Hippocampal formation (tissue), 2 donors: ENCODE results near the gene ITGA11.

Experiments used
- DNase-seq, 2 donors: peaks; one replicate each; lab custom pipeline; 2025; lab: John Stamatoyannopoulos, UW

Gene ITGA11

DNA sequence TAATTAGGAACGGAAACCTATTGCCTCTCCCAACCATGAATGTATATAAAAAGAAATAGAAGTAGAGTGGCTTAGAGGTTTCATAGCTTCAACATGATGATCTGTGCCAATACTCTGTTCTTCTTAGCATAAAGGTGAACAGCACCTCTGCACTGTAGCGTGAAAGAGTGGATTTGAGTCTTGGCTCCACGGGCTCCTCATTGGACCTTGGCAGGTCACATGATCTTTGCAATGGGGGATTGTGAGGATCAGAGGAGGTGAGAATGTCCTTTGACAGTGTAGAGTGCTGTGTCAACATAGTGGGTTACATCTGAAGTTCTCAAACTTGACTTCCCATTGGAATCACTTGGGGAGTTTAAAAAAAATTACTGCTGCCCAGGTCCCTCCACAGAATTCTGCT, 103.0 kb downstream of the ITGA11 start:
- no peak for DNase-seq

DNA sequence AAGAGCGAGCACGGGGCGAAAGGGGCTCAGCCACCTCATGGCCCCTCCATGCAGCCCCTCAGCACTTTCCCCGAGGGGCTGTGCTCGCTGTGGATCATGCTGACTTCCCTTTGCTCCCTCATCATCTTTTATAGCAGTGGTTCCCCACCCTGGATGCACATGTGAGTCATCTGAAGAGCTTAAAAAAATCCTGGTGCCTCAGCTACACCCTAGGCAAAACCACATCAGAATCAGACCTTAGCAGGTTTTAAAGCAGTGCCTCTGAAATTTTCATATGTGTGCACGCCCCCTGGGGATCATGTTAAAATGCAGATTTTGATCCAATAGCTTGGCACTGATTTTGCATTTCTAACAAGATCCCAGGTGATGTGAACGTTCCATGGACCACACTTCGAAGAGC, 103.5 kb downstream of the ITGA11 start:
- no peak for DNase-seq

DNA sequence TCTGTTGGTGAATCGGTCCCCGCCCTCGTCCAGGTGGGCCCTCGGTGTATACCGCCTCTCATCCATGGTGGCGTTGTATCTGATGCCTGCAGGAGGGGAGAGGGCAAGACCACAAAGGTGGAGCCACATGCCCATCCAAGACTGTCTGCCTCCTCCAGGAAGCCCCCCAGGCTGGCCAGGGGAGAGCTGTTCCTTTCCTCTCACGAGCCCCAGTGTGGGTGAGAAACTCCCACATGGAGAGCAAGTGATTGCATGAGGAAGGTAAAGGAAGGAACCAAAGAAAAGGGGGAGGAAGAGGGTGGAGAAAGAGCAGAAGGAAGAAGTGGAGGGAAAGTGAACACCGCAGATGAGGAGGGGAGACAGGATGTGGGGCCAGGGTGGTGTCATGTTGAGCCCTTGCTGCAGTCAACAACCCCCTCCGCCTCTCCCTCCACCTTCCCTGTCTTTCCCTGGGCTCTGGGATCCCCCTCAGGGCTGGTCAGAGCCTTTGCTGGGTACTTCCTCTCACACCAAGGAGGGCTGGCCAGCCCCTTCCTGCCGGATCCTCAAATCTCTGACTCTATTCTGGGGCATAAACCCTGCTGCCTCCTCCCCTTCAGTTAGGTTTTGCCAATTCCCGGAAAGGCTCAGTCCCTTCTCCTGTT, 105.1 kb downstream of the ITGA11 start:
- no peak for DNase-seq

DNA sequence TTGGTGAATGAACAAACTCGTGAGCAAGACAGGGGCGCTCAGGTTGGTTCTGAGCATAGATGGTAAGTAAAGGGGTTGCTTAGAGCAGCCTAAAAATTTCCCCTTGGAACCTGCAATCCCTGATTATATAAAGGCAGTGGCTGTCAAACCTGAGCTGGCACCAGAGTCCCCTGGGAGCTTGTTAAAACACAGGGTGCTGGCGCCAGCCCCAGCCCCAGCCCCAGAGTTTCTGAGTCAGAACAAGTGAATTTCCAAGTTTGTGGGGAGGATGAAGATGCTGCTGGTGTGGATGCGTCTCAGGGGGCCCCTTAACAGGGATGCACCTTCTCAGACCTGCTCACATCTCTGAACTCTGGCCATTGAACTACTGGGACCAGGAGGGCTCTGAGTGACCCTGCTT, 106.2 kb downstream of the ITGA11 start:
- DNase-seq = no peak

DNA sequence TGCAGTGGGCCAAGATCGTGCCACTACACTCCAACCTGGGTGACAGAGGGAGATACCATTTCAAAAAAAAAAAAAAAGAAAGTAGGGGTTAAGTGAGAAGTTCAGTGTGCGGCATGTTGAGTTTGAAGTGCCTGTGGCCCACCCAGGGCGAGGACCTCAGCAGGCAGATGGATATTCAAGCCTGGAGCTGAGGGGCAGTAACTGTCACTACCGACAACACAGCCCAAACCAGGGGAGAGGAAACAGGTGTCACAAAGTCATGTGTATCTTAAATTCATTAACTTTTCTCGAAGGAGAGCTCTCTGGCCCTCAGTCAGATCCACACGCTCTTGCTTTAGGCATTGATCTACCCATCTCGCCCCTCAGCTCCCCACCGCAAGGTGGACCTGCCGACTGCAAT, 109.2 kb downstream of the ITGA11 start:
- no peak for DNase-seq

DNA sequence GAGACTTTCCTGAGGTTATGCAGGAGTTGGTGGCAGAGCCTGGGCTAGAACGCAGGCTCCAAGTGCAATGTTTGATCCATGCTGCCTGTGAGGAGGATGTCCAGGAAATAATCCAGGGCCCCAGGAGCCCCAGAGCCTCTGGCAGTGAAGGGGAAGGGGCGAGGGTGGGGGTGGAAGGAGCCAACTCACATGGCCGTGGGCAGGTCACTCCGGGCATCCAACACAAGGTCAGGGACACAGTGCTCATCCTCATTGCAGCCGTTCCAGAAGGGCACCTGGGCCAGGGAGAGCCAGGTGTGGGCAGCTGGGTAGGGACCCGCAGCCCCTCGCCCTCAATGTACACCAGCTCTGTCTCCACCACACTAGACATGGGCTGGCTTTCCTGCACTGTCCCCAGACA, 110.7 kb downstream of the ITGA11 start:
- no peak for DNase-seq

DNA sequence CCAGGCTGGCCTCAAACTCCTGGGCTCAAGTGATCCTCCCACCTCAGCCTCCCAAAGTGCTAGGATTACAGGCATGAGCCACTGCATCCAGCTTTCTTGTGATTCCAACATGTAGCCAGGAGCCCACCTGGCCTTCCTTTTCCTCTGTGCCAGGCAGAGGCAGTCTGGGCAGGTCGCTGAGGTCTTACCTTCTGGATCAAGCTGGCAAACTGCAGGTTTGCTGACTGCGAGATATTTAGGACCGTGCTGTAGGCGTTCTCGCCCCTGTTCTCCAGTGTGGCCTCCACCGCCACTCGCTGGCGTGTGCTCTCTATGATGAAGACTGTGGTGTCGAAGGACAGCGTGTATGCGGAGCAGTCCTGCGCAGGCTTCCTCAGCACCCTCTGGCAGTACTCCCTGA, 112.0 kb downstream of the ITGA11 start:
- DNase-seq = no peak

DNA sequence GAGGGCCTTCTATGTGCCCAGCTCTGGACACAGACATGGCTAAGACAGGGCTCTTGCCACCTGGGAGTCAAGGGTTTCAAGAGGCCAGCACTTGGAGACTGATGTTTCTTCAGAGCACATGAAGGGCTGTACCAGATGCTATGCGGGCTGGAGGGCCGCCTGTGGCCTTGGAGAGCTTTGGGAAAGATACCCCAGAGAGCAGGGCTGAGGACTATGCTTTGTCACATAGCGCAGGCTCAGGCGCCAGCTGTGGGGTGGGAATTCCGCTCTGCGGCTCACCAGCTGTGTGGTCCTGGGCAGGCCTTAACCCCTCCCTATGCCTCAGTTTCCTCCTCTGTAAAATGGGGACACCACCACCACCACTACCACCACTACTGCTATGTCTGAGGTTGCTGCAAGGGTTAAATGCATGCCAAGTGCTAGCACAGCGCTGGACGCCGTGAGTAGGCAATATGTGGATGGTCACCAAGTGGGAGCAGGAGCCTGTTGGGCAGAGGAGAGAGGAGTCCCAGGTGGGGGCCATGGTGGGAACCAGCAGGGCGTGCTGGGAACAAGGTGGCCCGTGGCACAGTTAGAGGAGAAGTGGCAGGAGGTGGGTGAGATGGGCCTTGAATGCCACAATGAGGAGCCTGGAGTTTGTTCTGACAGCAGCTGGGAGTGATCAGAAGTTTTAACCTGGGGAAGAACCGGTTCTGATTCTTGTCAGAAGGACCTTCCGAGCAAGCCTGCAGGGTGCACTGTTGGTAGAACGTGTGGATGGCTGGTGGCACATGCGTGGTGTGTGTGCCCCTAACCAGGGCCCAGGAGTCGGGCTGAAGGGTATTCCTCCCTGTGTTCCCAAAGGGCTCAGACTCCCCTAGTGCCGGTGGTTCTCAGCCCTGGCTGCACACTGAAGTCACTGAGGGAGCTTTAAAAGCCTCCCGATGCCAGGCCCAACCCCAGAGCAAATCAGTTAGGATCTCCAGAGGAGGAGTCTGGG, 112.7 kb downstream of the ITGA11 start:
- DNase-seq = no peak

DNA sequence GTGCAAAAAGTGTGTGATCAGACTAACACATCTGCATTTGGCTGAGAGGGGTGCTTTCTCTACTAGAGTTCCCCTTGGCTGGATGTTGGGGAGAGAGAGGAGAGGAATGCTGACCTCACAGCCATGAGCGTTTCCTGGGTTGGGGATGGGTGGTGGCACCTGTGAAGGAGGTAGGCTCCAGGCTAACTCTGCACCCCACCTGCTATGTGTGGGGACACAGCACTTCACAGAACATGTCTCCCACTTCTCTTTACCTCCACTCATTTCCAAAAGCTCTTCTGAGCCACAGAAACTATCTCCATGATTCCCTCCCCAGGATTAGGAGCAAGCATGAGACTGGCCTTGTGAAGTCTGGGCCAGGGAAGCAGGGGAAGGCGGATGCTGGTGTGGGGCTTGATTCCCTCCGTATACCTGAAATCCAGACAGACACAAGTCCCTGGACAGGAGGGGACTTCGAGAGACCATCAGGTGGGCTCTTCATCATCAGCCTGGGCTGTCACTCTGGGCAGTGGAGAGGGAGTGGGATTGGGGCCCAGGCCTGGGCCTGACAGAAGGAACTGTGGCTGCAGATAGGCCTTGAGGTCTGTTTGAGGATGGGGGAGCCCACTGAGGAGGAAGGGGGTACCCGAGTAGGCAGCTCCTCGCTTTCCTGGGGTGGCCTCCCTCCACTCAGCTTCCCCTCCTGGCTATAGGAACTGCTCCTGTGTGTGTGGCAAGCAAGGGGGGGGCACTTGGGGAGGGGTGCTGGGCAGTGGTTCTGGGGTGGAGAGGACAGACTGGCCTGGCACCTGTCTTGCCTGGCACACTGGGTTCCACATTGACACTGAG, 113.7 kb downstream of the ITGA11 start:
- DNase-seq = no peak

DNA sequence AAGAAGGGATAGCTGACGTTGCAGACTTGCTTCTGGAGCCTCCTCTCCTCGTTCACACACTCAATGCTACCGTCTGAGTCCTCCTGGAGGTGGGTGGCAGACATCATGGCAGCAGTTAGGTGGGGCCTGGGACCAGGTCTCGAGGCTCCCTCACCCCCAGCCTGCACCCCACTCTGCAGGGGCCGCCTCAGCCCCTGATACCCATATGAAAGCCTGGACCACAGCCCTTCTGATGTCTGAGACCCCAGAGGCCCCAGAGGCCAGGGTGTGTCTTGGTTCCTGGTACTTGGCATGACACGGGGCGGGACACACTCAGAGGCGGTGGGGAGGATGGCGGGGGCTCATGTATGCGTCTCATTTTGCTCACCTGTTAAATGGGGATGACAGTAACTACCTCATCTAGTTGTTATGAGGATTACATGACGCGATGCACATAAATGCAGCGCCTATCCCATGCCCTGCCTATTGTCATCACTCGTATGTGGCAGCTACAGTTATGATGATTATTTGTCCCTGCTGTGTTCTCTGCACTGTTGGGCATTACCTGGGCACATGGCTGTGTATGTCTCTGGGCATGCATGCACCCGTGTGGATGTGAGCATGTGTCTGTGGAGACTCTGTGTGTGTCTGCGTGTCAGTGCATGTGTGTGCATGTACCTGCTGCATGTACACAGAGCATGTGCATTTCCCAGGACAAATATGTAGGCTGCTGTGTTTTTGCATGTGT, 114.5 kb downstream of the ITGA11 start:
- no peak for DNase-seq

DNA sequence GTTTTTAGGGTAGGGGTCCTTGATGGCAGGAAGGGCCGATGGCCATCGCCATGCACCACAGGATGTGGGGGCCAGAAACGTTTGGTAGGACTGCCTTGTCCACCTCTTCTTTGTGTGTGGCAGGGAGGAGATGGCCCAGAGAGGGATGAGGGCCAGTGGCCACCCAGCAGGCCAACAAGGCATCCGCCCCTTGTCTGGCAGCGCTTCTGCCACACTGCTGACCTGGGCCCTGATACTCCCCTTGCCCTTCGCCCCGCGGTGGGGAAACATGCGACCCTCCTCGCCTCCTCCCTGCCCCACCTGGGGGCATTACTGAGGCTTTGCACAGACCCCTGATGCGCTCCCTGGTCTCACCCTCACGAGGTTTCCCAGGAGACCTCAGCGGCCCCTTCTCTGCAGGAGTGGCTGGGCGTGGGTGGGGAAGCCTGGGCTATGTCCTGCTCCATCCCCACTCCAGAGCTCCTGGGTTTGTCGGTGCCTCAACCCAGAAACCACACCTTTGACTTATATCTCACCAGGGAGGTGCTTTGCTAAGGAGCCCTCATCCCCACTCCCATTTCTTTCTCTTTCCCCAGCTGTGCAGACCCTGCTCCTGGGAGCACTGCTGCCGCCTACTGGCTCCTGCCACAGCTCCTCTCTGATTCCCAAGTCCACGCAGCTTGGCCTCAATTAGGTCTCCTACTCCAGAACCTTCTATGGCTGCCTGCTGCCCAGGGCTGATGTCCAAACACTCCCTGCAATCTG, 115.7 kb downstream of the ITGA11 start:
- DNase-seq = no peak

DNA sequence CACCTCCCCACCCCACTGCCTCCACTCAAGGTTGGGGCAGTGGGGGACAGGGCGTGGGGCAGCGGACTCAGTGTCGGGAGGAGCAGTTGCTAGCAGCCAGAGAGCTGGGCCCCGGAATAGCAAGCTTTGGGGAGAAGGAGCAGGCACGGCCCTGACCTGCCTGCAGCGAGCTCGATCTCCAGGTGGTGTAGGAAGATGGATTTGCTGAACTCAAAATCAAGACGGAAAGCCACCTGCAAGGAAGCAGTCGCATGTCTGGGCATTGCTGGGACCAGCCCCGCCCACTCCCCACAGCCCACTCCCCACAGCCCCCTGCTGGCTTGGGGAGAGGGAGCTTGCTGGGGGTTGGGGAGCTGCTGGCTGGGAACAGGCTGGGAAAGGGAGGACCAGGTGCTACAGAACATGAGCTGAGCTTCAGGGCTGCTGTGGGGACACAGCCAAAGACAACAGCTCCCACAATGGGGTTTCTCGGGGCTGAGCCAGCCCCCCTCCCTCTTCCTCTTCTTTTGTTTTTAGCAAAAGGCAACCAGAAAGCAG, 116.4 kb downstream of the ITGA11 start:
- DNase-seq = no peak

DNA sequence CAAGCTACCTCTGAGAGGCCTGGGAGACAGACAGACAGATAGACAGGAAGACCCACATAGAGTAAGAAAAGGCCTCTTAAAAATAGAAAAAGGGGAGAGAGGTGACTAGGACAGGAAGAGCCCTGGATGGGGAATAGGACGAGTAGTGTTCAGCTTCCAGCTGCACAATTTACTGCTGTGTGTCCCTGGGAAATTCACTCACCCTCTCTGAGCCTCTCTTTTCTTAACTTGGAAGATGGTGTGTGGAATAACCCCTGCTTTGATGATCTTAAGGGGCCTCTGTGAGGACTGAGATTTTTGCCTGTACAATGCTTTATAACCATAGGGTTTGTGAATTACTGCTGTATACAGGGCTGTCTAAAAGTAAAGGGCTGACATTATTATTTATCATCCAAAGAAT, 116.9 kb downstream of the ITGA11 start:
- DNase-seq = no peak

DNA sequence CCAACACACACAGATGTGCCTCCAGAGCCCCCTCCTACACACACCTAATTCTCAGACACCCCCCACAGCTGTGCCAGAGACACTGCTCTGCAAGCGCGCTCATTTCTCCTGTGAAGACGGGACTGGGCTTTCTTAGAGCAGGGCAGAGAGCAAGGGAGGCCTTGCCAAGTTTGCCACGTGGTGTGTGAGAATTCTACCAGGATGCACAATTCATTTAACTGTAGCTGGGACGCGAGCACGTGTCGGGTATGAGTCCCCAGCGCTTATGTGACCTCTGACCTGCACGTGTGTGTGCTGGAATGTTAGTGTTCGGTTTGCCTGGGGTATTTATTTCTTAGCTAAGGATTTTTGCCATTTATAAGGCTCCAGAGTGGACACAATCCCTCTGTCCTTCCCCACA, 117.4 kb downstream of the ITGA11 start:
- no peak for DNase-seq

DNA sequence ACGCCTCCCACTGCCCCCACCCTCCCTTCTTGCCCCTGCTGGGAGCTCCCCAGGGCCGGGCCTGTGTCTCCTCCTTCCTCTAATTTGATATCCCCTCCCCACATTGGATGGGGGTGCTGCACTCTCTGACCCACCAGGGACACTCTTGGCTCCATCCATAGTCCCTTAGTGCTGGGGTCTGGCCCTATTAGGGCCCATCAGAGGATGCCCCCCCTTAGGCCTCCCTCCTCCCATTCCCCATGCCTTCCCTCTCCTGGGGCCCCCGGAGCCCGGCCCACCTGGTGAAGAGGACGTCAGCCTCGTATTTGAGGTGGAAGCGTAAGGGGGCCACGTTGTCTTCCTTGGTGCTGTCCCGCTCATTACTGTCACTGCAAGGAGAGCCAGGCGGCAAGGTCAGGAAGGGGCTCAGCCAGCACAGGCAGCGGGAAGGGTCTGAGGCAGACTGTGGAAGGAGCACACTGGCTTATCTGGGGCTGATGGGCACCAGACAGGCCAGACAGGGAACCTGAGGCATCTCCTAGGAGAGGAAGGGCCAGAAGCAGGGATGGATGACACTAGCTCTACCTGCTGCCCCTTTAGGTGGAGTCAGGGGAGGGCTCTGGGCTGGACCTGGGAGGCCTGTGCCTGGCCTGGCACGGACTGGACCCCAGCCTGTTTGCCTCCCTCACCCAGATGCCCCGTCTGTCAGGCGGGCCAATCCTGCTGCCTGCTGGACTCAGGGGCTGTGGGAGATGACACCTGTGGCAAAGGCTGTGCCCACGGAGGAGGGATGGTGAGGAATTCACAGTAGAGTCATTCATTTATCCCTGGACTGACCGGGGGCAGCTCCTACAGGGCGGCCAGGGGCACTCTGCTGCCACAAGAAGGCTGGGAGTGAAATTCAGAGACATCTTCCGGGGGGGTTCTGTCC, 118.2 kb downstream of the ITGA11 start:
- DNase-seq = no peak

DNA sequence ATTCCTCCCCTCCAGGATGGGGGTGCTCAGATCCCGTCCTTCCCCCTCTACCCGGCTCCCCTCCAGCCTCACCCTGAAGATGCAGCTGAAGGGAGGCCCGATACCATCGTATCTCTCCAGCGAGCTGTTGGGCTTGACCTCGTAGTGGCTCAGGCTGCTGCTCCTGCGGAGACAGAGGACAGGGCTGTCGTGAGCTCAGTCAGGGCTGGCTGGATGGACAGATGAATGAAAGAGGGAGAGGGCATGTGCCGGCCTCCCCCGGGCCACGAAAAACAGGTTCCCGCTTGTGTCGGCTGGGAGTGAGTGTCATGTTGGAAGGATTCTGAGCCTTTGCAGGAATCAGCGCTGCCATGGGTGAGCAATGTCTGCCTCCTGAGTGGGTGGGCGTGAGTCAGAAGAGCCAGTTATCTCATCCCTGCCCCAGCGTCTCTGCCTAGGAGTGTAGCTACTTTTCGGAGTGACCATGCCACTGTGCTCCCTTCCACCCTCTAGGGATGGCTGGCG, 119.2 kb downstream of the ITGA11 start:
- no peak for DNase-seq

DNA sequence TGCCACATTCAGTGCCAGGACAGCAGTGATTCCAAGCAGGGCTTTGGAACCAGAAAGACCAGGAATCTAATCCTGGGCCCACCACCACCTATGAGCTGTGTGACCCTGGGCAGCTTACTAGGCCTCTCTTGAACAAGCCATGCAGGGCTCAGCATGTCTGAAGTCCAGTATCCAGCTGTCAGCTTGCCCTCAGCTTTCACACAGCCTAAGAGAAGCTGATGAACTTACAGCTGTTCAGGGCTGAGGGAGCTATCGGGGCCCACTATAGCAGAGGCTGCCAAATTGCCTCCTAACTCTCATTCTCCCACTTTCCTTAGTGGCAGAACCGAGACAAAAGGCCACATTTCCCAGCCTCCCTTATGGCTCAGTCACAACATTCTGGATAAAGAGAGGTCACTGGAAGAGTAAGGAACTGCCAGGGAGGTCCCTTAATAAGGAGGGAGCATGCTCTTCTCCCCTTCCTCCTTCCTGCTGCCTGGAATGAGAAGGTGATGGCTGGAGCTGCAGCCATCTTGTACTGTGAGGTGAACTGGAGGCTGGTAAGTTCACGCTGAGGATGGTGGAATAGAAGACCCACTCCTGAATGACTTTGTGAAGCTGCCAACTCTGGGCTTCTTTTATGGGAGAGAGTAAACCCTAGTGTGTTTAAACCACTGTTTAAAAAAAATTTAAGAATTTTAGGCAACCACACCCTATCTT, 120.0 kb downstream of the ITGA11 start:
- no peak for DNase-seq

DNA sequence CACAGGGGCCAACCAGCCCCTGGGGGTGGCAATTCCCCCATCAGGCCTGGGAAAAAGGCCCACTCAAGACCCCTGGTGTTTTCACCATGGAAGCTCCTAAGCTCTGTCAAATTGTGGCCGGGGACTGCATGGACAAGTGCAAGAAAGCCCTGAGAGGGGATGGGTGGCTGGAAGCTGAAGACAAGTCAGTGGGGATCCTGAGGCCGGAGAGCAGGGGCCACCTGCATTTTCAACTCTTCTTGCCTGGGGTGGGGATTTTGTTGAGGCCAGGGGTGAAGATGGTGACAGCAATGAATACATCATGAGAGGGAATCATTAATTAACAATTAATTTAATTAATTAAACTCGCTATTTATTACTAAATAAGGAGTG, 120.5 kb downstream of the ITGA11 start:
- DNase-seq = no peak
